GM12878 (cell line): ENCODE data around the gene P3H2. TPM values are rescaled to one million over a fixed set of nuclear protein-coding genes. Genes with fewer than 3 reads are reported as not detected.

Experiments used
- ATAC-seq: fragments of 200-7000 bp; cut with Tn5 transposase; 3 replicates; pipeline ENCODE4 v1.9.1; 2020; ENCODE audit warnings: mild to moderate bottlenecking, moderate library complexity
- BruUV-seq: library from RNA; stranded (reverse); fragments of 400-500 nt; replicated peaks from 2 replicates; lab custom pipeline; 2021; lab: Mats Ljungman, UMichigan
- CTCF ChIA-PET: fragments of 300-600 bp; sonication (Branson Sonifier 250); formaldehyde crosslinking; extraction: SDS; loops from one replicate; lab custom pipeline; 2021; ENCODE audit warnings: inconsistent platforms; lab: Yijun Ruan, JAX
- POLR2A ChIA-PET: fragments of 350-600 bp; formaldehyde crosslinking; extraction: SDS; loops from one replicate; lab custom pipeline; 2021; ENCODE audit warnings: inconsistent platforms; lab: Charles Lee
- RAD21 ChIA-PET: fragments of 300-600 bp; sonication (Branson Sonifier 250); formaldehyde crosslinking; loops from one replicate; lab custom pipeline; 2023; ENCODE audit warnings: antibody characterized with exemption; ENCODE audit not compliant: unreplicated experiment; lab: Charles Lee
- SMC1A ChIA-PET: fragments of 300-600 bp; sonication (Branson Sonifier 250); formaldehyde crosslinking; loops from one replicate; lab custom pipeline; 2023; ENCODE audit not compliant: unreplicated experiment, uncharacterized antibody; lab: Charles Lee
- DNase-seq: peaks from one replicate; pipeline ENCODE4 v3.0.0-alpha.2; 2011; ENCODE audit warnings: low read depth, low spot score
- FAIRE-seq: peaks from 3 replicates; lab custom pipeline; 2011; peaks lifted over from hg19 to GRCh38; lab: Jason Lieb, UNC
- H2AFZ ChIP-seq: 2 replicates; pipeline ENCODE4 v1.6.0; 2011; ENCODE audit warnings: low read depth, low read length, control low read depth; ENCODE audit not compliant: control insufficient read depth
- H3K27ac ChIP-seq: 2 replicates; pipeline ENCODE4 v1.5.1; 2011; ENCODE audit warnings: control low read depth; ENCODE audit not compliant: control insufficient read depth, insufficient read depth
- H3K27me3 ChIP-seq, 2 experiments: replicated peaks in 1 of 2; 2 replicates each; pipeline versions ENCODE4 v1.6.0 to v1.6.1; 2011; ENCODE audit warnings: low read length in 1 of 2; ENCODE audit not compliant: control insufficient read depth in 2 of 2, insufficient read depth in 2 of 2
- H3K36me3 ChIP-seq, 2 experiments: 2 replicates each; pipeline ENCODE4 v1.5.1; 2011; ENCODE audit warnings: low read length in 1 of 2; ENCODE audit not compliant: control insufficient read depth in 2 of 2, insufficient read depth in 2 of 2
- H3K4me1 ChIP-seq: 2 replicates; pipeline ENCODE4 v1.6.1; 2011; ENCODE audit warnings: mild to moderate bottlenecking, low read length, moderate library complexity, mixed read lengths; ENCODE audit not compliant: control insufficient read depth, insufficient read depth
- H3K4me2 ChIP-seq: 2 replicates; pipeline ENCODE4 v1.6.0; 2011; ENCODE audit warnings: control low read depth; ENCODE audit not compliant: control insufficient read depth, insufficient read depth
- H3K4me3 ChIP-seq: fragments of 200-600 bp; sonication (generic); 2 replicates; pipeline ENCODE4 v1.5.1; 2016
- H3K79me2 ChIP-seq: 2 replicates; pipeline ENCODE4 v1.6.0; 2011; ENCODE audit warnings: low read length; ENCODE audit not compliant: control insufficient read depth, insufficient read depth
- H3K9ac ChIP-seq: 2 replicates; pipeline ENCODE4 v1.8.0; 2011; ENCODE audit warnings: low read length, control low read depth, mixed read lengths; ENCODE audit not compliant: control insufficient read depth, insufficient read depth
- H3K9me3 ChIP-seq: replicated peaks from 3 replicates; pipeline ENCODE4 v1.5.1; 2011; ENCODE audit warnings: mild to moderate bottlenecking, low read length; ENCODE audit not compliant: control insufficient read depth, insufficient read depth
- H4K20me1 ChIP-seq: 2 replicates; pipeline ENCODE4 v1.6.0; 2011; ENCODE audit not compliant: control insufficient read depth, insufficient read depth
- CBX3 ChIP-seq: fragments of 200-600 bp; sonication (generic); IDR thresholded peaks from 2 replicates; pipeline ENCODE4 v1.6.1; 2016; ENCODE audit warnings: low read depth, borderline replicate concordance
- CHD4 ChIP-seq: fragments of 200-600 bp; sonication (generic); IDR thresholded peaks from 2 replicates; pipeline ENCODE4 v1.6.1; 2016; ENCODE audit warnings: mild to moderate bottlenecking
- EED ChIP-seq: sonication (generic); IDR thresholded peaks from 2 replicates; pipeline ENCODE4 v1.6.1; 2016; ENCODE audit warnings: antibody characterized with exemption, low read depth
- EGR1 ChIP-seq, 2 experiments: IDR thresholded peaks; 1 replicate in 1 of 2; 2 replicates in 1 of 2; pipeline ENCODE4 v1.6.1; 2011 to 2012; ENCODE audit warnings: low read depth in 2 of 2, low read length in 2 of 2, borderline replicate concordance in 1 of 2, mild to moderate bottlenecking in 1 of 2, moderate library complexity in 1 of 2
- JUND ChIP-seq: IDR thresholded peaks from 2 replicates; pipeline ENCODE4 v1.6.1; 2012; ENCODE audit warnings: low read depth, mild to moderate bottlenecking, low read length, improper control_type of control experiment, moderate library complexity
- POLR2A ChIP-seq: IDR thresholded peaks from 2 replicates; pipeline ENCODE4 v1.6.1; 2011; ENCODE audit warnings: low read depth, mild to moderate bottlenecking, low read length
- SREBF2 ChIP-seq: IDR thresholded peaks from 2 replicates; pipeline ENCODE4 v1.6.1; 2012; ENCODE audit warnings: mild to moderate bottlenecking, low read length
- TBL1XR1 ChIP-seq: IDR thresholded peaks from 2 replicates; pipeline ENCODE4 v1.6.1; 2012; ENCODE audit warnings: low read depth, low read length, improper control_type of control experiment
- WGBS: methylation state at CpG from one replicate; pipeline ENCODE4 v1.1.6; 2016; ENCODE audit warnings: low lambda C conversion rate; ENCODE audit not compliant: insufficient replicate concordance, insufficient coverage; ENCODE audit errors: missing lambda C conversion rate; 5-methylcytosine and 5-hydroxymethylcytosine counted together
- in situ Hi-C: fragments of 300-500 bp; cut with MboI; formaldehyde crosslinking; loops from 9 replicates; pipeline ENCODE4 v1.14.3; 2018; ENCODE audit warnings: mixed read lengths
- intact Hi-C: fragments of 100-400 bp; cut with micrococcal nuclease; formaldehyde crosslinking; loops from one replicate; pipeline ENCODE4 v1.14.2; 2022; ENCODE audit not compliant: unreplicated experiment
- polyA plus RNA-seq, 11 experiments: library from polyadenylated mRNA; depleted of rRNA in 4 of 11; unstranded in 6 of 11; stranded (reverse) in 5 of 11; fragments of >200 nt; fragmentation: Nextera tagmentation in 4 of 11; fragmentation: Illumina TruSeq in 1 of 11; extraction: Ambion mirVana in 4 of 11; extraction: Trizol in 1 of 11; gene quantifications; 1 replicate in 1 of 11; 2 replicates in 10 of 11; pipeline versions ENCODE4 v1.2.1 to v1.2.3, GENCODE V29; 2011 to 2016; ENCODE audit warnings: inconsistent platforms in 2 of 11, missing spikeins in 2 of 11, low read depth in 1 of 11
- total RNA-seq, 4 experiments: library from RNA; depleted of rRNA in 3 of 4; stranded (reverse); fragments of >200 nt in 3 of 4; fragmentation: Illumina TruSeq in 1 of 4; extraction: Trizol in 1 of 4; gene quantifications; 2 replicates each; pipeline versions ENCODE4 v1.2.1 to v1.2.3, GENCODE V29; 2013 to 2021
- TF ChIP-seq, protein P1 (sequence below): fragments of 450-650 bp; IDR thresholded peaks from 2 replicates; pipeline ENCODE4 v1.6.1; 2017; ENCODE audit warnings: antibody characterized with exemption, mild to moderate bottlenecking, moderate library complexity
- TF ChIP-seq, protein P2 (sequence below): fragments of 450-650 bp; formaldehyde crosslinking; IDR thresholded peaks from 2 replicates; pipeline ENCODE4 v1.4.0; 2022; ENCODE audit warnings: mild to moderate bottlenecking, moderate library complexity
- TF ChIP-seq, protein P3 (sequence below): fragments of 150-350 bp; IDR thresholded peaks from 2 replicates; pipeline ENCODE4 v1.6.1; 2014; ENCODE audit warnings: mild to moderate bottlenecking, low read depth, low read length
- TF ChIP-seq, protein P4 (sequence below): fragments of 450-650 bp; IDR thresholded peaks from 2 replicates; pipeline ENCODE4 v1.6.1; 2017; ENCODE audit warnings: mild to moderate bottlenecking, low read depth, inconsistent platforms; ENCODE audit not compliant: poor library complexity, severe bottlenecking

Gene P3H2
- total and polyA plus RNA-seq, 10 of the 15 experiments (the other 5 are each of a cell fraction or from before 2014, with no cell fraction given): 27.0 to 97.6 (median 83.2) TPM

DNA sequence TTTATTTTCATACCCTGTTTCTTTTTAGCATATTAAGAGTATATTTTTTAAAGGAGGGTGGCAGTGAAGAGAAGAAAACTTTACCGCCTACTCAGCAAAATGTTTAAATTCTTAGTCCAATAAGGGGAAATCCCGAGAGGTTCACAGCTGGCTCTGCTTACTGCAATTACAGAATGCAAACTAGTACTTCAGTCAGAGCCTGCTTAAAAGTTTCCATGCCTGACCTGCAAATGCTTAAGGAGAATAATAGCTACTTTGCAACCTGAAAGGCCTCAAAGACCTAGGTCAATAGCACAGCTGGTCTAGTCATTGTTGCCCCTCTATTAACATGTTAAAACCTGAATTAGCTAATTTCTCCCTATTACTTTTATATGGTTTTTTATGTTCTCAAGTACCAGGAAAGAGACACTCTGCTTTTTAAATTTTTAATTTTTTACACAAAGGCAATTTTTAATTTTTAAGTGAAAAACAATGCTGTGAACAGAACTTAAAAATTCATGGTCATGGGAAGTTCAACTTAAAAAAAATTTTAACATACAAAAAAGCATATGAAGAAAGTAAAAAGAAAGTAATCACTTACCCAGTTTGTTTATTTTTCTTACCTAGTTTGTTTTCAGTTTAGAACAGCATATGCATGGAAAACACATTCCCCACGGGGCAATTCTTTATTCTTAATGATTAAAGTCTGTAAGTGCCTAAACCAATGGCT lies 79.2 kb downstream of the P3H2 start (continued):
- TF ChIP-seq, protein P1, sequence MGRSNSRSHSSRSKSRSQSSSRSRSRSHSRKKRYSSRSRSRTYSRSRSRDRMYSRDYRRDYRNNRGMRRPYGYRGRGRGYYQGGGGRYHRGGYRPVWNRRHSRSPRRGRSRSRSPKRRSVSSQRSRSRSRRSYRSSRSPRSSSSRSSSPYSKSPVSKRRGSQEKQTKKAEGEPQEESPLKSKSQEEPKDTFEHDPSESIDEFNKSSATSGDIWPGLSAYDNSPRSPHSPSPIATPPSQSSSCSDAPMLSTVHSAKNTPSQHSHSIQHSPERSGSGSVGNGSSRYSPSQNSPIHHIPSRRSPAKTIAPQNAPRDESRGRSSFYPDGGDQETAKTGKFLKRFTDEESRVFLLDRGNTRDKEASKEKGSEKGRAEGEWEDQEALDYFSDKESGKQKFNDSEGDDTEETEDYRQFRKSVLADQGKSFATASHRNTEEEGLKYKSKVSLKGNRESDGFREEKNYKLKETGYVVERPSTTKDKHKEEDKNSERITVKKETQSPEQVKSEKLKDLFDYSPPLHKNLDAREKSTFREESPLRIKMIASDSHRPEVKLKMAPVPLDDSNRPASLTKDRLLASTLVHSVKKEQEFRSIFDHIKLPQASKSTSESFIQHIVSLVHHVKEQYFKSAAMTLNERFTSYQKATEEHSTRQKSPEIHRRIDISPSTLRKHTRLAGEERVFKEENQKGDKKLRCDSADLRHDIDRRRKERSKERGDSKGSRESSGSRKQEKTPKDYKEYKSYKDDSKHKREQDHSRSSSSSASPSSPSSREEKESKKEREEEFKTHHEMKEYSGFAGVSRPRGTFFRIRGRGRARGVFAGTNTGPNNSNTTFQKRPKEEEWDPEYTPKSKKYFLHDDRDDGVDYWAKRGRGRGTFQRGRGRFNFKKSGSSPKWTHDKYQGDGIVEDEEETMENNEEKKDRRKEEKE: no peak
- TF ChIP-seq CHD4: no peak
- TF ChIP-seq, protein P2, sequence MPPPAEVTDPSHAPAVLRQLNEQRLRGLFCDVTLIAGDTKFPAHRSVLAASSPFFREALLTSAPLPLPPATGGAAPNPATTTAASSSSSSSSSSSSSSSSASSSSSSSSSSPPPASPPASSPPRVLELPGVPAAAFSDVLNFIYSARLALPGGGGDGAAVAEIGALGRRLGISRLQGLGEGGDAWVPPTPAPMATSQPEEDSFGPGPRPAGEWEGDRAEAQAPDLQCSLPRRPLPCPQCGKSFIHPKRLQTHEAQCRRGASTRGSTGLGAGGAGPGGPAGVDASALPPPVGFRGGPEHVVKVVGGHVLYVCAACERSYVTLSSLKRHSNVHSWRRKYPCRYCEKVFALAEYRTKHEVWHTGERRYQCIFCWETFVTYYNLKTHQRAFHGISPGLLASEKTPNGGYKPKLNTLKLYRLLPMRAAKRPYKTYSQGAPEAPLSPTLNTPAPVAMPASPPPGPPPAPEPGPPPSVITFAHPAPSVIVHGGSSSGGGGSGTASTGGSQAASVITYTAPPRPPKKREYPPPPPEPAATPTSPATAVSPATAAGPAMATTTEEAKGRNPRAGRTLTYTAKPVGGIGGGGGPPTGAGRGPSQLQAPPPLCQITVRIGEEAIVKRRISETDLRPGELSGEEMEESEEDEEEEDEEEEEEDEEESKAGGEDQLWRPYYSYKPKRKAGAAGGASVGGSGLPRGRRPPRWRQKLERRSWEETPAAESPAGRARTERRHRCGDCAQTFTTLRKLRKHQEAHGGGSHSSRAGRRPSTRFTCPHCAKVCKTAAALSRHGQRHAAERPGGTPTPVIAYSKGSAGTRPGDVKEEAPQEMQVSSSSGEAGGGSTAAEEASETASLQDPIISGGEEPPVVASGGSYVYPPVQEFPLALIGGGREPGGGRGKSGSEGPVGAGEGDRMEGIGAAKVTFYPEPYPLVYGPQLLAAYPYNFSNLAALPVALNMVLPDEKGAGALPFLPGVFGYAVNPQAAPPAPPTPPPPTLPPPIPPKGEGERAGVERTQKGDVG (CRISPR knock-in tag): no peak
- TF ChIP-seq TBL1XR1: no peak

DNA sequence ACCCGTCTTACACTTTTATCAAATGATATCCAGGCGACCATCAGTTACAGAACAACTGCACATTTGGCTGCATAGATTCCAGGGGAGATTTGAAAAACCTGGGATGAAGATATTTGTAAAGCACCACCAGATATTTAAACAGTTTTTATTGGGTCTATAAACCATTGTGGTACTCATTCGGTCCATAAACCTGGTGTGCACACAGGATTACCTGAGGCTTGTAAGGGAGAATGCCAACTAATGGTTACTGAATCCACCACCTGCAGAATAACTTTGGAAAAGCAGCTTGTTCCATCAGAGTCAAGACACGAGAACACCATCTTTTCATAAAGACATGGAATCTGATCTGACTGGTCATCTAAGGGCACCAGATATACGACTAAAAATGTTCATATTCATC lies 80.6 kb downstream of the P3H2 start:
- Histone ChIP-seq H3K27ac (no peak overlapping the region), H3K4me2 (no peak overlapping the region), H3K27me3 (no peaks in the 10 kb centered on the region), H3K9ac (no peak overlapping the region), H3K4me3 (no peak overlapping the region), H4K20me1 (no peaks in the 10 kb centered on the region), H2AFZ (no peak overlapping the region), H3K79me2 (no peaks in the 10 kb centered on the region; the same call in 1 of the 2 replicates), H3K36me3 (no peaks in the 10 kb centered on the region), H3K9me3 (no peaks in the 10 kb centered on the region), H3K4me1 (no peaks in the 10 kb centered on the region)
- ChIA-PET RAD21 (no interaction called here), SMC1A (interaction anchor here (1.1 to 1.5 kb wide), 5 partner anchors 22 to 82 kb away, joined by 3 to 7 read pairs (median 3); no protein-coding TSS in a partner anchor), CTCF (interaction anchor here (1.0 kb wide), 1 partner anchor 10 kb away, joined by 5 read pairs; no protein-coding TSS in a partner anchor), POLR2A (no interaction called here)
- intact Hi-C loops (no loop called here), in situ Hi-C loops (no loop called here)
- no peak for ATAC-seq
- no TSS peak for BruUV-seq
- WGBS: 22% methylated on average over 5 of the region's 5 CpGs
- no peak for DNase-seq
- no peak for FAIRE-seq
- TF ChIP-seq EGR1 (IDR thresholded peaks at IDR 0.05; ENCODE audit: borderline replicate concordance in 1 of 2, low read depth in 2 of 2, low read length in 2 of 2): no peak
- no peak for TF ChIP-seq POLR2A
- TF ChIP-seq EED: no peak
- TF ChIP-seq CBX3: no peak
- TF ChIP-seq JUND: no peak
- TF ChIP-seq, protein P3, sequence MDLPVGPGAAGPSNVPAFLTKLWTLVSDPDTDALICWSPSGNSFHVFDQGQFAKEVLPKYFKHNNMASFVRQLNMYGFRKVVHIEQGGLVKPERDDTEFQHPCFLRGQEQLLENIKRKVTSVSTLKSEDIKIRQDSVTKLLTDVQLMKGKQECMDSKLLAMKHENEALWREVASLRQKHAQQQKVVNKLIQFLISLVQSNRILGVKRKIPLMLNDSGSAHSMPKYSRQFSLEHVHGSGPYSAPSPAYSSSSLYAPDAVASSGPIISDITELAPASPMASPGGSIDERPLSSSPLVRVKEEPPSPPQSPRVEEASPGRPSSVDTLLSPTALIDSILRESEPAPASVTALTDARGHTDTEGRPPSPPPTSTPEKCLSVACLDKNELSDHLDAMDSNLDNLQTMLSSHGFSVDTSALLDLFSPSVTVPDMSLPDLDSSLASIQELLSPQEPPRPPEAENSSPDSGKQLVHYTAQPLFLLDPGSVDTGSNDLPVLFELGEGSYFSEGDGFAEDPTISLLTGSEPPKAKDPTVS: no peak
- TF ChIP-seq, protein P4, sequence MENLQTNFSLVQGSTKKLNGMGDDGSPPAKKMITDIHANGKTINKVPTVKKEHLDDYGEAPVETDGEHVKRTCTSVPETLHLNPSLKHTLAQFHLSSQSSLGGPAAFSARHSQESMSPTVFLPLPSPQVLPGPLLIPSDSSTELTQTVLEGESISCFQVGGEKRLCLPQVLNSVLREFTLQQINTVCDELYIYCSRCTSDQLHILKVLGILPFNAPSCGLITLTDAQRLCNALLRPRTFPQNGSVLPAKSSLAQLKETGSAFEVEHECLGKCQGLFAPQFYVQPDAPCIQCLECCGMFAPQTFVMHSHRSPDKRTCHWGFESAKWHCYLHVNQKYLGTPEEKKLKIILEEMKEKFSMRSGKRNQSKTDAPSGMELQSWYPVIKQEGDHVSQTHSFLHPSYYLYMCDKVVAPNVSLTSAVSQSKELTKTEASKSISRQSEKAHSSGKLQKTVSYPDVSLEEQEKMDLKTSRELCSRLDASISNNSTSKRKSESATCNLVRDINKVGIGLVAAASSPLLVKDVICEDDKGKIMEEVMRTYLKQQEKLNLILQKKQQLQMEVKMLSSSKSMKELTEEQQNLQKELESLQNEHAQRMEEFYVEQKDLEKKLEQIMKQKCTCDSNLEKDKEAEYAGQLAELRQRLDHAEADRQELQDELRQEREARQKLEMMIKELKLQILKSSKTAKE: no peak
- no peak for TF ChIP-seq SREBF2
